ENCODE results near the gene TTF1. TPM values are rescaled to one million over a fixed set of nuclear protein-coding genes. Genes with fewer than 3 reads are reported as not detected.
"Not testable (repeated sequence)": the region's sequence is repeated elsewhere in the genome, so short reads cannot be mapped to it uniquely, and the experiment has no call there.

The TTF1 gene
- total RNA-seq, 1 donor from 2014 or later, result 28.6 TPM

DNA sequence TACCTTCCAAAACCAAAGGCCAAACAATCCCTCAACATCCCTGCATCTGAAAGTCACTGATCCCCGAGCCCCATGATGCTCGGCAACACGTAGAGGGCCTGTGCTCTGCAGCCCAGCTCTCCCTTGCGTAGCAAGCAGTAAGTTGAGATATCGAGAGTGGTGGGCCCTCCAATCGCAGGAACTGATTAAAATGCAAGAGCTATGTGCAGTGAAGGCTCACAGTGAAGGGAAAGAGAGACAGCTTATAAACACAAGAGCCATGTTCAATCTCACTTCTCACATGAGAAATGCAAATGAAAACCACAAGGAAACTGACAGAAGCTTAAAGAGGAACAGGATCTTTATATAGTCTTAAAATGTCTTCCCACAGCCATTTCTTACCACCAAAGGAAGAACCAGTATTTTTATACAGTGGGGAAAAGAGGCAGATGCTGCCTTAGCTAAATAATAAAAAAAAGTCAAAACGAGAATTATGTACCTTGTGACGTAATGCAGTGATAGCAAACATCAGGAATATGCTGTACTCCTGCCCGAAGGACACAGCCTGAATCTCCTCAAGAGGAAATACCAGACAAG is 24.6 kb downstream of the TTF1 start:
- H3K27me3 Mint-ChIP-seq (ENCODE audit: insufficient read depth, low read depth), result peaks cover 3% of the 10 kb centered on the region
- peaks cover 17% of the 10 kb centered on the region for H3F3A ChIP-seq (ENCODE audit: low read depth)
- DNase-seq (ENCODE audit: low spot score), result no peak
- H3K4me3 ChIP-seq, result no peak overlapping the region
- H3K9me3 ChIP-seq (ENCODE audit: low read depth), result no peaks in the 10 kb centered on the region
- H3K36me3 ChIP-seq, result no peaks in the 10 kb centered on the region
- H3K4me1 Mint-ChIP-seq, result no peaks in the 10 kb centered on the region
- H3K4me2 ChIP-seq, result no peak overlapping the region
- H3K27me3 ChIP-seq, result no peaks in the 10 kb centered on the region
- no peaks in the 10 kb centered on the region for H3K79me2 ChIP-seq (ENCODE audit: low read depth)
- TF ChIP-seq EZH2 (IDR thresholded peaks at IDR 0.05) (no peak), EZH2phosphoT487 (IDR thresholded peaks at IDR 0.05) (no peak)
- TF ChIP-seq, protein P1, sequence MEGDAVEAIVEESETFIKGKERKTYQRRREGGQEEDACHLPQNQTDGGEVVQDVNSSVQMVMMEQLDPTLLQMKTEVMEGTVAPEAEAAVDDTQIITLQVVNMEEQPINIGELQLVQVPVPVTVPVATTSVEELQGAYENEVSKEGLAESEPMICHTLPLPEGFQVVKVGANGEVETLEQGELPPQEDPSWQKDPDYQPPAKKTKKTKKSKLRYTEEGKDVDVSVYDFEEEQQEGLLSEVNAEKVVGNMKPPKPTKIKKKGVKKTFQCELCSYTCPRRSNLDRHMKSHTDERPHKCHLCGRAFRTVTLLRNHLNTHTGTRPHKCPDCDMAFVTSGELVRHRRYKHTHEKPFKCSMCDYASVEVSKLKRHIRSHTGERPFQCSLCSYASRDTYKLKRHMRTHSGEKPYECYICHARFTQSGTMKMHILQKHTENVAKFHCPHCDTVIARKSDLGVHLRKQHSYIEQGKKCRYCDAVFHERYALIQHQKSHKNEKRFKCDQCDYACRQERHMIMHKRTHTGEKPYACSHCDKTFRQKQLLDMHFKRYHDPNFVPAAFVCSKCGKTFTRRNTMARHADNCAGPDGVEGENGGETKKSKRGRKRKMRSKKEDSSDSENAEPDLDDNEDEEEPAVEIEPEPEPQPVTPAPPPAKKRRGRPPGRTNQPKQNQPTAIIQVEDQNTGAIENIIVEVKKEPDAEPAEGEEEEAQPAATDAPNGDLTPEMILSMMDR (IDR thresholded peaks at IDR 0.05), result no peak
- no peak overlapping the region for H2AFZ ChIP-seq (replicated peaks)
- no peaks in the 10 kb centered on the region for H3K4me1 ChIP-seq
- no peaks in the 10 kb centered on the region for H4K20me1 ChIP-seq (ENCODE audit: low read depth)
- H3K27ac Mint-ChIP-seq, result no peak overlapping the region
- H3K36me3 Mint-ChIP-seq, result peaks cover 19% of the 10 kb centered on the region
- H3K27ac ChIP-seq, result no peak overlapping the region
- H3K9me3 Mint-ChIP-seq, result no peaks in the 10 kb centered on the region
- H3K4me3 Mint-ChIP-seq, result no peak overlapping the region
- H3K9ac ChIP-seq, result no peak overlapping the region

DNA sequence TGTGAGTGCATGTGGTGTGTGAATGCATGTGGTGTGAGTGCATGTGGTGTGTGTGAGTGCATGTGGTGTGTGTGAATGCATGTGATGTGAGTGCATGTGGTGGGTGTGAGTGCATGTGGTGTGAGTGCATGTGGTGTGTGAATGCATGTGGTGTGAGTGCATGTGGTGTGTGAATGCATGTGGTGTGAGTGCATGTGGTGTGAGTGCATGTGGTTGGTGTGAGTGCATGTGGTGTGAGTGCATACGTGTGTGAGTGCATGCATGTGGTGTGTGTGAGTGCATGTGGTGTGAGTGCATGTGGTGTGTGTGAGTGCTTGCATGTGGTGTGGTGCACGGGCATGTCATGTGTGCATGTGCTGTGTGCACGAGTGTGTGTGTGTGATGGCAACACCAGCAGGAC is 28.2 kb downstream of the TTF1 start:
- not testable (repeated sequence) for H4K20me1 ChIP-seq (ENCODE audit: low read depth); H3K27me3 Mint-ChIP-seq (ENCODE audit: insufficient read depth, low read depth); H3K27ac Mint-ChIP-seq; H3K4me1 Mint-ChIP-seq; H3K79me2 ChIP-seq (ENCODE audit: low read depth); H3K36me3 ChIP-seq; H3K4me3 Mint-ChIP-seq; H3K9me3 Mint-ChIP-seq; H3K27ac ChIP-seq; H3K27me3 ChIP-seq; H2AFZ ChIP-seq (replicated peaks); H3K9me3 ChIP-seq (ENCODE audit: low read depth); H3K4me2 ChIP-seq; H3K4me3 ChIP-seq; H3K9ac ChIP-seq; DNase-seq (ENCODE audit: low spot score); H3K4me1 ChIP-seq
- peaks cover 19% of the 10 kb centered on the region for H3K36me3 Mint-ChIP-seq
- H3F3A ChIP-seq (ENCODE audit: low read depth), result peaks cover 21% of the 10 kb centered on the region

GRCh38 chr9:132377769-132378168 is 28.9 kb downstream of the TTF1 start:
- not testable (repeated sequence) for H2AFZ ChIP-seq (replicated peaks); H3K4me1 ChIP-seq; H3K79me2 ChIP-seq (ENCODE audit: low read depth); H3K27ac ChIP-seq; H3K4me3 ChIP-seq; H3K9me3 ChIP-seq (ENCODE audit: low read depth); H3K4me1 Mint-ChIP-seq; H3K27me3 ChIP-seq; H3K9ac ChIP-seq; H3K4me2 ChIP-seq; H3K27ac Mint-ChIP-seq; H3K27me3 Mint-ChIP-seq (ENCODE audit: insufficient read depth, low read depth); H3K9me3 Mint-ChIP-seq; H3K4me3 Mint-ChIP-seq; H4K20me1 ChIP-seq (ENCODE audit: low read depth); DNase-seq (ENCODE audit: low spot score); H3K36me3 ChIP-seq
- H3F3A ChIP-seq (ENCODE audit: low read depth), result peaks cover 21% of the 10 kb centered on the region
- H3K36me3 Mint-ChIP-seq, result peaks cover 15% of the 10 kb centered on the region

- Histone ChIP-seq H4K20me1 (ENCODE audit: low read depth) (no peaks in the 10 kb centered on the region), H3K79me2 (ENCODE audit: low read depth) (no peaks in the 10 kb centered on the region), H3K36me3 (no peaks in the 10 kb centered on the region), H3K9me3 (ENCODE audit: low read depth) (no peaks in the 10 kb centered on the region), H2AFZ (replicated peaks) (no peak overlapping the region), H3K4me2 (no peak overlapping the region), H3K27me3 (no peaks in the 10 kb centered on the region), H3K4me1 (no peaks in the 10 kb centered on the region), H3F3A (ENCODE audit: low read depth) (peaks cover 5% of the 10 kb centered on the region), H3K4me3 (no peak overlapping the region), H3K9ac (no peak overlapping the region), H3K27ac (no peak overlapping the region)
- no peaks in the 10 kb centered on the region for H3K27me3 Mint-ChIP-seq (ENCODE audit: insufficient read depth, low read depth)
- peak overlapping the region; percentile 25 for H3K4me3 Mint-ChIP-seq
- H3K4me1 Mint-ChIP-seq, result peaks cover 6% of the 10 kb centered on the region
- H3K36me3 Mint-ChIP-seq, result peaks cover 6% of the 10 kb centered on the region
- H3K9me3 Mint-ChIP-seq, result no peaks in the 10 kb centered on the region
- TF ChIP-seq, protein P1 (IDR thresholded peaks at IDR 0.05), result no peak
- TF ChIP-seq EZH2 (IDR thresholded peaks at IDR 0.05) (no peak), EZH2phosphoT487 (IDR thresholded peaks at IDR 0.05) (no peak)
- no peak for DNase-seq (ENCODE audit: low spot score)
- H3K27ac Mint-ChIP-seq, result peak overlapping the region; percentile 39
Observed at GRCh38 chr9:132372177-132373095, 34.2 kb downstream of the TTF1 start.

All from neural progenitor cell (in vitro differentiated cells).